Esophagus squamous epithelium (tissue), 4 donors: ENCODE results near the gene CCT5.
"Not testable (repeated sequence)": the region's sequence is repeated elsewhere in the genome, so short reads cannot be mapped to it uniquely, and the experiment has no call there.

Experiments used
- POLR2A ChIP-seq, 4 donors: fragments of 450-650 bp; IDR thresholded peaks; one replicate each; pipeline ENCODE4 v1.6.1; 2017; ENCODE audit warnings: antibody characterized with exemption in 4 of 4, mild to moderate bottlenecking in 4 of 4, moderate library complexity in 3 of 4
- TF ChIP-seq, protein P1 (sequence below), 6 experiments: fragments of 450-650 bp in 4 of 6; fragments of 200-600 bp in 2 of 6; sonication (generic) in 2 of 6; IDR thresholded peaks; one replicate each; pipeline ENCODE4 v1.5.1; 2016 to 2019; ENCODE audit warnings: antibody characterized with exemption in 6 of 6, mild to moderate bottlenecking in 4 of 6, moderate library complexity in 4 of 6

GRCh38 chr5:10310835-10311570 lies 60.9 kb downstream of the CCT5 start:
- TF ChIP-seq, protein P1, sequence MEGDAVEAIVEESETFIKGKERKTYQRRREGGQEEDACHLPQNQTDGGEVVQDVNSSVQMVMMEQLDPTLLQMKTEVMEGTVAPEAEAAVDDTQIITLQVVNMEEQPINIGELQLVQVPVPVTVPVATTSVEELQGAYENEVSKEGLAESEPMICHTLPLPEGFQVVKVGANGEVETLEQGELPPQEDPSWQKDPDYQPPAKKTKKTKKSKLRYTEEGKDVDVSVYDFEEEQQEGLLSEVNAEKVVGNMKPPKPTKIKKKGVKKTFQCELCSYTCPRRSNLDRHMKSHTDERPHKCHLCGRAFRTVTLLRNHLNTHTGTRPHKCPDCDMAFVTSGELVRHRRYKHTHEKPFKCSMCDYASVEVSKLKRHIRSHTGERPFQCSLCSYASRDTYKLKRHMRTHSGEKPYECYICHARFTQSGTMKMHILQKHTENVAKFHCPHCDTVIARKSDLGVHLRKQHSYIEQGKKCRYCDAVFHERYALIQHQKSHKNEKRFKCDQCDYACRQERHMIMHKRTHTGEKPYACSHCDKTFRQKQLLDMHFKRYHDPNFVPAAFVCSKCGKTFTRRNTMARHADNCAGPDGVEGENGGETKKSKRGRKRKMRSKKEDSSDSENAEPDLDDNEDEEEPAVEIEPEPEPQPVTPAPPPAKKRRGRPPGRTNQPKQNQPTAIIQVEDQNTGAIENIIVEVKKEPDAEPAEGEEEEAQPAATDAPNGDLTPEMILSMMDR (IDR thresholded peaks at IDR 0.05) = not testable (repeated sequence)
- TF ChIP-seq POLR2A (IDR thresholded peaks at IDR 0.05) = not testable (repeated sequence)
